Cardiac fibroblast (primary cell): ENCODE data around the gene C2orf76.
A peak's percentile ranks its signal among the peaks of the same experiment; 100 is the strongest.

ENCODE experiments used
- DNase-seq, 2 donors: peaks; one replicate each; pipeline versions ENCODE4 v3.0.0 to v3.0.0-alpha.2; 2010; ENCODE audit warnings: low read depth in 2 of 2
- H3K4me3 ChIP-seq, 2 donors: replicated peaks in 1 of 2; 1 replicate in 1 of 2; 2 replicates in 1 of 2; pipeline ENCODE4 v1.5.1; 2011; ENCODE audit warnings: low read depth in 2 of 2, low read length in 2 of 2, mild to moderate bottlenecking in 2 of 2, moderate library complexity in 1 of 2
- CTCF ChIP-seq: IDR thresholded peaks from one replicate; pipeline ENCODE4 v1.5.1; 2011; ENCODE audit warnings: low read depth, mild to moderate bottlenecking, low read length, inconsistent platforms

C2orf76 gene

GRCh38 chr2:119254601-119255080 is 112.0 kb downstream of the C2orf76 start:
- TF ChIP-seq CTCF = no peak
- no peak overlapping the region for H3K4me3 ChIP-seq
- DNase-seq = no peak

GRCh38 chr2:119253760-119254600 is 112.7 kb downstream of the C2orf76 start:
- no peak for DNase-seq
- no peak overlapping the region for H3K4me3 ChIP-seq
- TF ChIP-seq CTCF = no peak

- no peak overlapping the region for H3K4me3 ChIP-seq
- TF ChIP-seq CTCF = no peak
- DNase-seq = peak; percentile 60 to 82
These were observed 113.4 kb downstream of the C2orf76 start for GRCh38 chr2:119253114-119253702.
